H1 (cell line): ENCODE results near the gene SCN2A. TPM values are rescaled to one million over a fixed set of nuclear protein-coding genes. Genes with fewer than 3 reads are reported as not detected.

ENCODE experiments used
- CTCF ChIA-PET: fragments of 300-600 bp; sonication (Branson Sonifier 250); formaldehyde crosslinking; loops from one replicate; lab custom pipeline; 2021; ENCODE audit not compliant: partially characterized antibody; lab: Charles Lee
- POLR2A ChIA-PET: fragments of 300-600 bp; sonication (Branson Sonifier 250); formaldehyde crosslinking; loops from one replicate; lab custom pipeline; 2021; ENCODE audit warnings: inconsistent platforms; ENCODE audit not compliant: partially characterized antibody; lab: Charles Lee
- DNase-seq, 2 experiments: peaks; one replicate each; pipeline versions ENCODE4 v3.0.0 to v3.0.0-alpha.2; 2010 to 2022; ENCODE audit warnings: low spot score in 2 of 2, low read depth in 1 of 2, mixed read lengths in 1 of 2
- FAIRE-seq: peaks from 2 replicates; lab custom pipeline; 2011; peaks lifted over from hg19 to GRCh38; lab: Jason Lieb, UNC
- H2AFZ ChIP-seq: 2 replicates; pipeline ENCODE4 v1.8.1; 2012; ENCODE audit warnings: low read length, inconsistent platforms
- H2AK5ac ChIP-seq: 2 replicates; pipeline ENCODE4 v1.6.1; 2013; ENCODE audit warnings: low read depth, low read length
- H2BK120ac ChIP-seq: replicated peaks from 2 replicates; pipeline ENCODE3; 2013; ENCODE audit warnings: low read depth, low read length, inconsistent platforms
- H2BK12ac ChIP-seq: 2 replicates; pipeline ENCODE4 v1.6.1; 2013; ENCODE audit warnings: low read depth, low read length
- H2BK15ac ChIP-seq: 2 replicates; pipeline ENCODE4 v1.6.1; 2013; ENCODE audit warnings: low read length
- H2BK20ac ChIP-seq: 2 replicates; pipeline ENCODE4 v1.6.1; 2013; ENCODE audit warnings: low read length
- H2BK5ac ChIP-seq: 2 replicates; pipeline ENCODE4 v1.6.1; 2013; ENCODE audit warnings: low read depth, low read length
- H3K14ac ChIP-seq: 2 replicates; pipeline ENCODE4 v1.6.1; 2013; ENCODE audit warnings: inconsistent platforms; ENCODE audit not compliant: insufficient read length
- H3K18ac ChIP-seq: 2 replicates; pipeline ENCODE4 v1.6.1; 2013; ENCODE audit warnings: low read length; ENCODE audit errors: extremely low read depth
- H3K23ac ChIP-seq: 2 replicates; pipeline ENCODE4 v1.6.1; 2013; ENCODE audit warnings: inconsistent platforms; ENCODE audit not compliant: insufficient read length
- H3K23me2 ChIP-seq: 2 replicates; pipeline ENCODE4 v1.6.1; 2013; ENCODE audit warnings: low read depth, low read length
- H3K27ac ChIP-seq: 2 replicates; pipeline ENCODE4 v1.6.1; 2011; ENCODE audit warnings: low read depth, low read length, inconsistent platforms
- H3K27me3 ChIP-seq, 4 experiments: replicated peaks in 1 of 4; 1 replicate in 1 of 4; 2 replicates in 3 of 4; pipeline versions ENCODE4 v1.6.1 to v1.8.1; 2011 to 2013; ENCODE audit warnings: low read length in 3 of 4, mild to moderate bottlenecking in 3 of 4, inconsistent platforms in 2 of 4, mixed read lengths in 2 of 4, moderate library complexity in 1 of 4; ENCODE audit not compliant: control insufficient read depth in 3 of 4, insufficient read depth in 3 of 4; ENCODE audit errors: extremely low read depth in 1 of 4
- H3K36me3 ChIP-seq, 4 experiments: 2 replicates each; pipeline versions ENCODE4 v1.6.1 to v1.8.1; 2011 to 2013; ENCODE audit warnings: mild to moderate bottlenecking in 4 of 4, low read length in 3 of 4, moderate library complexity in 2 of 4, control low read depth in 1 of 4, inconsistent platforms in 1 of 4; ENCODE audit not compliant: insufficient read depth in 4 of 4, control insufficient read depth in 2 of 4
- H3K4ac ChIP-seq: replicated peaks from 2 replicates; pipeline ENCODE3; 2013; ENCODE audit warnings: low read length, low read depth, mixed read lengths, inconsistent platforms; ENCODE audit not compliant: insufficient read length
- H3K4me1 ChIP-seq, 4 experiments: replicated peaks in 1 of 4; 1 replicate in 1 of 4; 2 replicates in 3 of 4; pipeline versions ENCODE4 v1.6.1 to v1.8.1; 2011 to 2013; ENCODE audit warnings: low read length in 3 of 4, inconsistent platforms in 2 of 4, mixed read lengths in 1 of 4; ENCODE audit not compliant: insufficient read depth in 4 of 4, control insufficient read depth in 3 of 4
- H3K4me2 ChIP-seq, 2 experiments: 2 replicates each; pipeline versions ENCODE4 v1.6.1 to v1.8.1; 2011 to 2013; ENCODE audit warnings: low read depth in 2 of 2, low read length in 2 of 2, control low read depth in 1 of 2, inconsistent platforms in 1 of 2, mild to moderate bottlenecking in 1 of 2; ENCODE audit not compliant: insufficient read depth in 1 of 2
- H3K4me3 ChIP-seq, 4 experiments: fragments of 200-600, 300-600 bp in 1 of 4; sonication (generic), shearing (Covaris generic), sonication (Bioruptor Twin) in 1 of 4; 2 replicates each; pipeline versions ENCODE4 v1.5.1 to v1.8.1; 2011 to 2016; ENCODE audit warnings: low read length in 4 of 4, low read depth in 3 of 4, control low read depth in 2 of 4, inconsistent platforms in 2 of 4, mild to moderate bottlenecking in 2 of 4, mixed read lengths in 1 of 4, moderate library complexity in 1 of 4; ENCODE audit not compliant: insufficient read depth in 2 of 4; ENCODE audit errors: extremely low read depth in 1 of 4
- H3K56ac ChIP-seq: replicated peaks from 2 replicates; pipeline ENCODE3; 2013; ENCODE audit warnings: low read depth, mild to moderate bottlenecking, mixed read lengths, low read length, inconsistent platforms; ENCODE audit not compliant: insufficient read length
- H3K79me1 ChIP-seq: 2 replicates; pipeline ENCODE4 v1.6.1; 2013; ENCODE audit warnings: low read depth, low read length, control low read depth
- H3K79me2 ChIP-seq, 2 experiments: 2 replicates each; pipeline versions ENCODE4 v1.6.1 to v1.8.1; 2012 to 2013; ENCODE audit warnings: low read length in 2 of 2, mild to moderate bottlenecking in 2 of 2, inconsistent platforms in 1 of 2; ENCODE audit not compliant: insufficient read depth in 2 of 2, control insufficient read depth in 1 of 2
- H3K9ac ChIP-seq, 4 experiments: replicated peaks in 1 of 4; 1 replicate in 1 of 4; 2 replicates in 3 of 4; pipeline versions ENCODE4 v1.6.1 to v1.8.1; 2011 to 2013; ENCODE audit warnings: low read depth in 3 of 4, low read length in 3 of 4, control low read depth in 2 of 4, mild to moderate bottlenecking in 2 of 4, moderate library complexity in 2 of 4, inconsistent platforms in 1 of 4; ENCODE audit errors: extremely low read depth in 1 of 4
- H3K9me3 ChIP-seq, 2 experiments: 2 replicates each; pipeline versions ENCODE4 v1.6.1 to v1.8.1; 2012 to 2013; ENCODE audit warnings: mild to moderate bottlenecking in 2 of 2, moderate library complexity in 2 of 2, control low read depth in 1 of 2, inconsistent platforms in 1 of 2, low read depth in 1 of 2, low read length in 1 of 2, mixed read lengths in 1 of 2; ENCODE audit not compliant: insufficient read depth in 2 of 2
- H4K20me1 ChIP-seq, 2 experiments: replicated peaks in 1 of 2; 2 replicates each; pipeline versions ENCODE3 to v1.8.1; 2011 to 2013; ENCODE audit warnings: inconsistent platforms in 2 of 2, low read length in 2 of 2, mild to moderate bottlenecking in 1 of 2; ENCODE audit not compliant: insufficient read depth in 2 of 2, control insufficient read depth in 1 of 2
- H4K5ac ChIP-seq: 2 replicates; pipeline ENCODE4 v1.6.1; 2013; ENCODE audit warnings: low read length, low read depth, mixed read lengths, inconsistent platforms; ENCODE audit not compliant: insufficient read length
- H4K8ac ChIP-seq: 2 replicates; pipeline ENCODE4 v1.8.0; 2013; ENCODE audit warnings: mild to moderate bottlenecking, moderate library complexity, low read length, inconsistent platforms; ENCODE audit not compliant: insufficient read depth; ENCODE audit errors: extremely low read depth
- H4K91ac ChIP-seq: replicated peaks from 2 replicates; pipeline ENCODE3; 2013; ENCODE audit warnings: low read length, mixed read lengths, inconsistent platforms; ENCODE audit not compliant: insufficient read length
- ASH2L ChIP-seq: fragments of 200-600, 300-600 bp; sonication (generic); IDR thresholded peaks from one replicate; pipeline ENCODE4 v1.7.1; 2017; ENCODE audit warnings: low read length
- BRCA1 ChIP-seq: IDR thresholded peaks from 2 replicates; pipeline ENCODE4 v1.6.1; 2012; ENCODE audit warnings: low read depth, low read length, improper control_type of control experiment
- CBX5 ChIP-seq: fragments of 300-800, 300-1000 bp; sonication (generic); IDR thresholded peaks from 2 replicates; pipeline ENCODE4 v1.7.1; 2016; ENCODE audit warnings: antibody characterized with exemption, low read length, low read depth
- CREB1 ChIP-seq: IDR thresholded peaks from 2 replicates; pipeline ENCODE4 v1.6.1; 2012; ENCODE audit warnings: inconsistent platforms
- HDAC2 ChIP-seq, 2 experiments: fragments of 300-600 bp in 1 of 2; sonication (generic) in 1 of 2; IDR thresholded peaks; 2 replicates each; pipeline ENCODE4 v1.6.1; 2011 to 2012; ENCODE audit warnings: low read depth in 2 of 2, low read length in 2 of 2, mild to moderate bottlenecking in 2 of 2, moderate library complexity in 2 of 2, borderline replicate concordance in 1 of 2, inconsistent platforms in 1 of 2
- JUN ChIP-seq: IDR thresholded peaks from 2 replicates; pipeline ENCODE4 v1.6.1; 2011; ENCODE audit warnings: low read depth, mild to moderate bottlenecking, improper control_type of control experiment, low read length
- NANOG ChIP-seq: IDR thresholded peaks from 2 replicates; pipeline ENCODE4 v1.6.1; 2011; ENCODE audit warnings: low read length, low read depth, mild to moderate bottlenecking, inconsistent platforms; ENCODE audit not compliant: insufficient read depth, poor library complexity, severe bottlenecking
- RNF2 ChIP-seq: fragments of 200-900, 300-1000 bp; sonication (generic); IDR thresholded peaks from 2 replicates; pipeline ENCODE4 v1.7.1; 2016; ENCODE audit warnings: borderline replicate concordance, low read depth, mild to moderate bottlenecking, antibody characterized with exemption, low read length; ENCODE audit not compliant: poor library complexity, severe bottlenecking; ENCODE audit errors: missing control alignments
- SP1 ChIP-seq: IDR thresholded peaks from 2 replicates; pipeline ENCODE4 v1.6.1; 2011; ENCODE audit warnings: low read depth, low read length
- WGBS, 2 experiments: shearing (Covaris generic) in 1 of 2; methylation state at CpG; one replicate each; pipeline versions ENCODE4 v1.1.6 to v1.1.7; 2013 to 2015; ENCODE audit warnings: low lambda C conversion rate in 2 of 2, mixed read lengths in 2 of 2, inconsistent platforms in 1 of 2, low coverage in 1 of 2, missing lambda C conversion rate in 1 of 2; ENCODE audit not compliant: insufficient replicate concordance in 2 of 2, insufficient coverage in 1 of 2, insufficient read length in 1 of 2; ENCODE audit errors: extremely low coverage in 1 of 2, missing lambda C conversion rate in 1 of 2; 5-methylcytosine and 5-hydroxymethylcytosine counted together
- polyA plus RNA-seq, 7 experiments: library from polyadenylated mRNA; depleted of rRNA in 3 of 7; stranded (reverse) in 5 of 7; unstranded in 2 of 7; fragments of >200 nt in 5 of 7; fragments of 200-250 nt in 2 of 7; gene quantifications; 1 replicate in 5 of 7; 2 replicates in 1 of 7; 4 replicates in 1 of 7; pipeline versions ENCODE4 v1.2.1 to v1.2.3, GENCODE V29; 2011 to 2013; ENCODE audit warnings: missing spikeins in 2 of 7, mixed read lengths in 2 of 7
- total RNA-seq: library from RNA; stranded (reverse); fragmentation: NEBNext Ultra II Directional; extraction: Animal tissue kit (Norgen Biotek cat#: 25700); gene quantifications from 2 replicates; pipeline ENCODE4 v1.2.1, GENCODE V29; 2021
- TF ChIP-seq, protein P1 (sequence below): IDR thresholded peaks from 2 replicates; pipeline ENCODE4 v1.6.1; 2012; ENCODE audit warnings: inconsistent platforms
- TF ChIP-seq, protein P2 (sequence below): IDR thresholded peaks from 2 replicates; pipeline ENCODE4 v1.6.1; 2012; ENCODE audit warnings: low read length, inconsistent platforms

SCN2A gene
- total and polyA plus RNA-seq, 2 of the 8 experiments (the other 6 are each of a cell fraction or from before 2014, with no cell fraction given) = 0.18 to 1.1 TPM

- H3K27ac ChIP-seq = no peak overlapping the region
- FAIRE-seq = no peak
- no peaks in the 10 kb centered on the region for H3K79me1 ChIP-seq
- H3K79me2 ChIP-seq = no peaks in the 10 kb centered on the region
- no peak overlapping the region for H3K4me3 ChIP-seq
- H2BK12ac ChIP-seq = no peak overlapping the region
- no peaks in the 10 kb centered on the region for H4K20me1 ChIP-seq
- no peak overlapping the region for H2AK5ac ChIP-seq
- H3K27me3 ChIP-seq = no peaks in the 10 kb centered on the region
- H3K56ac ChIP-seq = no peak overlapping the region
- H3K4me2 ChIP-seq = no peak overlapping the region
- 85% methylated on average over 2 of the region's 2 CpGs; no CpG with 5 or more reads in 1 of the 2 experiments for WGBS, 2 experiments
- H3K14ac ChIP-seq = no peak overlapping the region
- no peaks in the 10 kb centered on the region for H3K23me2 ChIP-seq
- H4K91ac ChIP-seq = no peak overlapping the region
- peaks cover 8 to 17% of the 10 kb centered on the region in 2 experiments; a peak in 3 of 4 replicates for H3K9me3 ChIP-seq
- H3K36me3 ChIP-seq = no peaks in the 10 kb centered on the region
- no peak overlapping the region for H3K4ac ChIP-seq
- H2AFZ ChIP-seq = no peak overlapping the region
- H3K18ac ChIP-seq = no peak overlapping the region
- H4K8ac ChIP-seq = no peak overlapping the region
- H2BK20ac ChIP-seq = no peak overlapping the region
- no peak for DNase-seq
- H2BK15ac ChIP-seq = no peak overlapping the region
- H3K9ac ChIP-seq = no peak overlapping the region
- CTCF ChIA-PET = interaction anchor here (1.5 to 1.8 kb wide), 2 partner anchors 9 to 273 kb away, joined by 4 to 5 read pairs; no protein-coding TSS in a partner anchor
- H3K4me1 ChIP-seq = peaks cover 0 to 2% (median 0%) of the 10 kb centered on the region in 4 experiments; a peak in 1 of 7 replicates
- no peak overlapping the region for H4K5ac ChIP-seq
- no peak overlapping the region for H3K23ac ChIP-seq
- no peak overlapping the region for H2BK5ac ChIP-seq
- POLR2A ChIA-PET = no interaction called here
- H2BK120ac ChIP-seq = no peak overlapping the region
- no peak for TF ChIP-seq NANOG
- TF ChIP-seq CBX5 = no peak
- no peak for TF ChIP-seq SP1
- no peak for TF ChIP-seq ASH2L
- no peak for TF ChIP-seq BRCA1
- no peak for TF ChIP-seq JUN
- TF ChIP-seq, protein P1, sequence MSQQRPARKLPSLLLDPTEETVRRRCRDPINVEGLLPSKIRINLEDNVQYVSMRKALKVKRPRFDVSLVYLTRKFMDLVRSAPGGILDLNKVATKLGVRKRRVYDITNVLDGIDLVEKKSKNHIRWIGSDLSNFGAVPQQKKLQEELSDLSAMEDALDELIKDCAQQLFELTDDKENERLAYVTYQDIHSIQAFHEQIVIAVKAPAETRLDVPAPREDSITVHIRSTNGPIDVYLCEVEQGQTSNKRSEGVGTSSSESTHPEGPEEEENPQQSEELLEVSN = no peak
- no peak for TF ChIP-seq CREB1
- TF ChIP-seq RNF2 = no peak
- TF ChIP-seq, protein P2, sequence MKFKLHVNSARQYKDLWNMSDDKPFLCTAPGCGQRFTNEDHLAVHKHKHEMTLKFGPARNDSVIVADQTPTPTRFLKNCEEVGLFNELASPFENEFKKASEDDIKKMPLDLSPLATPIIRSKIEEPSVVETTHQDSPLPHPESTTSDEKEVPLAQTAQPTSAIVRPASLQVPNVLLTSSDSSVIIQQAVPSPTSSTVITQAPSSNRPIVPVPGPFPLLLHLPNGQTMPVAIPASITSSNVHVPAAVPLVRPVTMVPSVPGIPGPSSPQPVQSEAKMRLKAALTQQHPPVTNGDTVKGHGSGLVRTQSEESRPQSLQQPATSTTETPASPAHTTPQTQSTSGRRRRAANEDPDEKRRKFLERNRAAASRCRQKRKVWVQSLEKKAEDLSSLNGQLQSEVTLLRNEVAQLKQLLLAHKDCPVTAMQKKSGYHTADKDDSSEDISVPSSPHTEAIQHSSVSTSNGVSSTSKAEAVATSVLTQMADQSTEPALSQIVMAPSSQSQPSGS = no peak
- no peak for TF ChIP-seq HDAC2 (IDR thresholded peaks at IDR 0.05; ENCODE audit: borderline replicate concordance in 1 of 2, low read depth in 2 of 2, low read length in 2 of 2)
Measured at GRCh38 chr2:165425556-165425955, 186.3 kb downstream of the SCN2A start.
